GM23338 (cell line): Measurements from ENCODE around the gene SP9. TPM values are rescaled to one million over a fixed set of nuclear protein-coding genes. Genes with fewer than 3 reads are reported as not detected.

Source experiments
- ATAC-seq: fragments of 200-7000 bp; cut with Tn5 transposase; 3 replicates; pipeline ENCODE4 v1.9.1; 2020
- DNase-seq: peaks from one replicate; pipeline ENCODE4 v3.0.0-alpha.2; 2015; ENCODE audit warnings: low spot score
- H2AFZ ChIP-seq: fragments of 200-600 bp; sonication (generic); 2 replicates; pipeline ENCODE4 v1.8.0; 2016; ENCODE audit warnings: antibody characterized with exemption, mild to moderate bottlenecking, moderate library complexity
- H3F3A ChIP-seq: fragments of 200-600 bp; sonication (generic); replicated peaks from 2 replicates; pipeline ENCODE4 v1.8.0; 2017; ENCODE audit warnings: antibody characterized with exemption, mixed run types, low read depth
- H3K27ac ChIP-seq: fragments of 200-600 bp; sonication (generic); 2 replicates; pipeline ENCODE4 v1.6.1; 2016; ENCODE audit warnings: low read depth
- H3K27me3 ChIP-seq: fragments of 200-600 bp; sonication (generic); 2 replicates; pipeline ENCODE4 v1.8.0; 2016; ENCODE audit warnings: mild to moderate bottlenecking, mixed run types, moderate library complexity; ENCODE audit not compliant: insufficient read depth
- H3K36me3 ChIP-seq: fragments of 200-600 bp; sonication (generic); 2 replicates; pipeline ENCODE4 v1.8.0; 2016; ENCODE audit warnings: mild to moderate bottlenecking; ENCODE audit not compliant: insufficient read depth
- H3K4me1 ChIP-seq: fragments of 200-600 bp; sonication (generic); 2 replicates; pipeline ENCODE4 v1.8.0; 2016; ENCODE audit warnings: mild to moderate bottlenecking, moderate library complexity; ENCODE audit not compliant: insufficient read depth
- H3K4me2 ChIP-seq: fragments of 200-600 bp; sonication (generic); 2 replicates; pipeline ENCODE4 v1.7.1; 2017; ENCODE audit warnings: mixed run types
- H3K4me3 ChIP-seq: fragments of 200-600 bp; sonication (generic); 2 replicates; pipeline ENCODE4 v1.6.1; 2016; ENCODE audit warnings: mixed run types
- H3K79me2 ChIP-seq: fragments of 200-600 bp; sonication (generic); replicated peaks from 2 replicates; pipeline ENCODE4 v1.8.0; 2017; ENCODE audit warnings: mild to moderate bottlenecking; ENCODE audit not compliant: insufficient read depth
- H3K9me2 ChIP-seq: fragments of 200-600 bp; sonication (generic); 2 replicates; pipeline ENCODE4 v1.8.0; 2017; ENCODE audit not compliant: insufficient read depth
- H4K20me1 ChIP-seq: fragments of 200-600 bp; sonication (generic); replicated peaks from 2 replicates; pipeline ENCODE4 v1.8.0; 2017; ENCODE audit warnings: mild to moderate bottlenecking; ENCODE audit not compliant: insufficient read depth
- H3K27ac Mint-ChIP-seq: 2 replicates; pipeline ENCODE4 v1.8.0; 2020; ENCODE audit warnings: inconsistent platforms, mild to moderate bottlenecking, moderate library complexity, mixed read lengths
- H3K27me3 Mint-ChIP-seq: 3 replicates; pipeline ENCODE4 v1.8.0; 2022; ENCODE audit warnings: low read depth, mild to moderate bottlenecking, moderate library complexity, mixed read lengths, inconsistent platforms; ENCODE audit not compliant: insufficient read depth, poor library complexity
- H3K36me3 Mint-ChIP-seq: 3 replicates; pipeline ENCODE4 v1.8.0; 2021; ENCODE audit warnings: low read depth, mild to moderate bottlenecking, inconsistent platforms, moderate library complexity, mixed read lengths
- H3K4me1 Mint-ChIP-seq: 3 replicates; pipeline ENCODE4 v1.8.0; 2020; ENCODE audit warnings: mild to moderate bottlenecking, inconsistent platforms, mixed read lengths
- H3K4me3 Mint-ChIP-seq: 3 replicates; pipeline ENCODE4 v1.8.0; 2021; ENCODE audit warnings: moderate library complexity, mild to moderate bottlenecking, inconsistent platforms, mixed read lengths
- H3K9me3 Mint-ChIP-seq: 3 replicates; pipeline ENCODE4 v1.8.0; 2020; ENCODE audit warnings: moderate library complexity, mild to moderate bottlenecking, inconsistent platforms, mixed read lengths
- EZH2 ChIP-seq: fragments of 200-600 bp; sonication (generic); IDR thresholded peaks from one replicate; pipeline ENCODE4 v1.8.0; 2017; ENCODE audit warnings: antibody characterized with exemption, mild to moderate bottlenecking, low read depth; ENCODE audit not compliant: unreplicated experiment
- EZH2phosphoT487 ChIP-seq: fragments of 200-600 bp; sonication (generic); IDR thresholded peaks from one replicate; pipeline ENCODE4 v1.8.1; 2018; ENCODE audit warnings: antibody characterized with exemption; ENCODE audit not compliant: unreplicated experiment
- ZNF114 ChIP-seq: fragments of 250-450 bp; sonication (Bioruptor Pico); IDR thresholded peaks from 2 replicates; pipeline ENCODE4 v1.5.0; 2020; ENCODE audit warnings: mild to moderate bottlenecking, moderate library complexity
- polyA plus RNA-seq: library from polyadenylated mRNA; unstranded; fragments of >200 nt; fragmentation: Nextera tagmentation; extraction: Ambion mirVana; gene quantifications from 2 replicates; pipeline ENCODE4 v1.2.1, GENCODE V29; 2016
- total RNA-seq: library from RNA; depleted of rRNA; stranded (reverse); fragments of >200 nt; shearing (Covaris generic); gene quantifications from 2 replicates; pipeline ENCODE4 v1.2.3, GENCODE V29; 2014
- TF ChIP-seq, protein P1 (sequence below): fragments of 250-450 bp; sonication (Bioruptor Pico); IDR thresholded peaks from 2 replicates; pipeline ENCODE4 v1.5.0; 2020; ENCODE audit warnings: mild to moderate bottlenecking, moderate library complexity

Gene SP9
- total and polyA plus RNA-seq, 2 experiments from 2014 or later, result 0.49 TPM; not detected in 1

DNA sequence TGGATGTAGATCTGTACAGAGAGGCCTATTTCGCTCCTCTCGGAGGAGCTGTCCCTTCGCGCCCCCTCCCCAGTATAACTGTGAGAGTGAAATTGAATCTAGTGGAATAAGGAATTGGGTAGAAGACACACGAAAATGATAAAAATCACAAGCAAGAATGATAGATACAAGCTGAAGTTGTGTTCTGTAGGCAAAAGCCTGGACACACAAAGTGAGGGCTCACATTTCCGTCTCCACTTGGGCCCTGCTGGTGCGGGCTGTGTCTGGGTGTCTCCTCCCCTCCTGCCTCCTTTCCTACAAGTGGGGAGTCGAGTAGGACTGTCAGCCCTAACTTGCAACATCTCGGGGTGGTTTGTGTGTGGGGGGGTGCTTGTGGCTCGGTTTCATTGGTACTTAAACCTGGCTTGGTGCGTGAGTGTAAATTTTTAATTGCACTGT lies 457 bp upstream of the SP9 start (continued):
- TF ChIP-seq, protein P1, sequence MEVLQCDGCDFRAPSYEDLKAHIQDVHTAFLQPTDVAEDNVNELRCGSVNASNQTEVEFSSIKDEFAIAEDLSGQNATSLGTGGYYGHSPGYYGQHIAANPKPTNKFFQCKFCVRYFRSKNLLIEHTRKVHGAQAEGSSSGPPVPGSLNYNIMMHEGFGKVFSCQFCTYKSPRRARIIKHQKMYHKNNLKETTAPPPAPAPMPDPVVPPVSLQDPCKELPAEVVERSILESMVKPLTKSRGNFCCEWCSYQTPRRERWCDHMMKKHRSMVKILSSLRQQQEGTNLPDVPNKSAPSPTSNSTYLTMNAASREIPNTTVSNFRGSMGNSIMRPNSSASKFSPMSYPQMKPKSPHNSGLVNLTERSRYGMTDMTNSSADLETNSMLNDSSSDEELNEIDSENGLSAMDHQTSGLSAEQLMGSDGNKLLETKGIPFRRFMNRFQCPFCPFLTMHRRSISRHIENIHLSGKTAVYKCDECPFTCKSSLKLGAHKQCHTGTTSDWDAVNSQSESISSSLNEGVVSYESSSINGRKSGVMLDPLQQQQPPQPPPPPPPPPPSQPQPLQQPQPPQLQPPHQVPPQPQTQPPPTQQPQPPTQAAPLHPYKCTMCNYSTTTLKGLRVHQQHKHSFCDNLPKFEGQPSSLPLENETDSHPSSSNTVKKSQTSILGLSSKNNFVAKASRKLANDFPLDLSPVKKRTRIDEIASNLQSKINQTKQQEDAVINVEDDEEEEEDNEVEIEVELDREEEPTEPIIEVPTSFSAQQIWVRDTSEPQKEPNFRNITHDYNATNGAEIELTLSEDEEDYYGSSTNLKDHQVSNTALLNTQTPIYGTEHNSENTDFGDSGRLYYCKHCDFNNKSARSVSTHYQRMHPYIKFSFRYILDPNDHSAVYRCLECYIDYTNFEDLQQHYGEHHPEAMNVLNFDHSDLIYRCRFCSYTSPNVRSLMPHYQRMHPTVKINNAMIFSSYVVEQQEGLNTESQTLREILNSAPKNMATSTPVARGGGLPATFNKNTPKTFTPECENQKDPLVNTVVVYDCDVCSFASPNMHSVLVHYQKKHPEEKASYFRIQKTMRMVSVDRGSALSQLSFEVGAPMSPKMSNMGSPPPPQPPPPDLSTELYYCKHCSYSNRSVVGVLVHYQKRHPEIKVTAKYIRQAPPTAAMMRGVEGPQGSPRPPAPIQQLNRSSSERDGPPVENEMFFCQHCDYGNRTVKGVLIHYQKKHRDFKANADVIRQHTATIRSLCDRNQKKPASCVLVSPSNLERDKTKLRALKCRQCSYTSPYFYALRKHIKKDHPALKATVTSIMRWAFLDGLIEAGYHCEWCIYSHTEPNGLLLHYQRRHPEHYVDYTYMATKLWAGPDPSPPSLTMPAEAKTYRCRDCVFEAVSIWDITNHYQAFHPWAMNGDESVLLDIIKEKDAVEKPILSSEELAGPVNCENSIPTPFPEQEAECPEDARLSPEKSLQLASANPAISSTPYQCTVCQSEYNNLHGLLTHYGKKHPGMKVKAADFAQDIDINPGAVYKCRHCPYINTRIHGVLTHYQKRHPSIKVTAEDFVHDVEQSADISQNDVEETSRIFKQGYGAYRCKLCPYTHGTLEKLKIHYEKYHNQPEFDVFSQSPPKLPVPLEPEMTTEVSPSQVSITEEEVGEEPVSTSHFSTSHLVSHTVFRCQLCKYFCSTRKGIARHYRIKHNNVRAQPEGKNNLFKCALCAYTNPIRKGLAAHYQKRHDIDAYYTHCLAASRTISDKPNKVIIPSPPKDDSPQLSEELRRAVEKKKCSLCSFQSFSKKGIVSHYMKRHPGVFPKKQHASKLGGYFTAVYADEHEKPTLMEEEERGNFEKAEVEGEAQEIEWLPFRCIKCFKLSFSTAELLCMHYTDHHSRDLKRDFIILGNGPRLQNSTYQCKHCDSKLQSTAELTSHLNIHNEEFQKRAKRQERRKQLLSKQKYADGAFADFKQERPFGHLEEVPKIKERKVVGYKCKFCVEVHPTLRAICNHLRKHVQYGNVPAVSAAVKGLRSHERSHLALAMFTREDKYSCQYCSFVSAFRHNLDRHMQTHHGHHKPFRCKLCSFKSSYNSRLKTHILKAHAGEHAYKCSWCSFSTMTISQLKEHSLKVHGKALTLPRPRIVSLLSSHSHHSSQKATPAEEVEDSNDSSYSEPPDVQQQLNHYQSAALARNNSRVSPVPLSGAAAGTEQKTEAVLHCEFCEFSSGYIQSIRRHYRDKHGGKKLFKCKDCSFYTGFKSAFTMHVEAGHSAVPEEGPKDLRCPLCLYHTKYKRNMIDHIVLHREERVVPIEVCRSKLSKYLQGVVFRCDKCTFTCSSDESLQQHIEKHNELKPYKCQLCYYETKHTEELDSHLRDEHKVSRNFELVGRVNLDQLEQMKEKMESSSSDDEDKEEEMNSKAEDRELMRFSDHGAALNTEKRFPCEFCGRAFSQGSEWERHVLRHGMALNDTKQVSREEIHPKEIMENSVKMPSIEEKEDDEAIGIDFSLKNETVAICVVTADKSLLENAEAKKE (CRISPR knock-in tag), result no peak
- peak; percentile 17 for TF ChIP-seq EZH2phosphoT487

DNA sequence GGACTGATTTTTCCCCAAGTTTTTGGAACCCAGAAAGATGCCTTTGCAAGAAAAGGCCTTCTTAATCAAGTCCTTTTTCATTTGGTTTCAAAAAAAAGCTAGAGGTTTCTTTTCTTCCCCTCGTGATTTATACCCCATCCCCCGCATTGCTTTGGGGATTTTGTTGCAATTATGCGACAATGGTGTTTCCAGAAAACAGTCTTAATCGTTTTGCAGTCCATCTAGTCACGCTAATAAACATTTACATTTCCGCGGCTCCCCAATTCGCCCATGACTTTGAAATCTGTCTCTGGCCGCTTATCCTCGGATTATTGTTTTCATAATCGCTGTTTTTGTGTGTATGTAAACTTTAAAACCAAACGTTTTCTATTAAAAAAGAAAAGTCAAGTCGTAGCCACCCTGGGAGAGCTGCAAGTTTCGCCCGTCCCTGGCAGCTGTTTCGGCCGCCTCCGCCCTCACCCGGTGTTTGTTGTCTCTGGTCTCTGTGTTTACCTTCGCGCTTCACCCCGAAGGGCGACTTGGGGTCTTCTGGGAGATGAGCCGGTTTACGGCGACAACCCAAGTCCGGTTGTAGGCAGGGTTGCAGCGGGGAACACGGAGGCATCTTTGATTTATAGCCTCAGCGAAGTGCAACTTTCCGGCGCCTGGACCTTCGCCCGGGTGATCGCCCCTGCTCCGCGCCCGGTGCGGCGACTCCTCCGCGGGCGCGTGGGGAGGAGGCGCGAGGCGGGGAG lies 667 bp downstream of the SP9 start:
- peaks cover 98% of the 10 kb centered on the region for H3K27me3 Mint-ChIP-seq
- Histone ChIP-seq H3F3A (peaks cover 41% of the 10 kb centered on the region), H2AFZ (peak overlapping the region; percentile 76), H3K27ac (no peak overlapping the region), H3K27me3 (peaks cover 99% of the 10 kb centered on the region), H3K4me2 (peak overlapping the region; percentile 88), H4K20me1 (peaks cover 18% of the 10 kb centered on the region), H3K4me3 (peak overlapping the region; percentile 59), H3K36me3 (no peaks in the 10 kb centered on the region), H3K4me1 (peaks cover 60% of the 10 kb centered on the region), H3K79me2 (no peaks in the 10 kb centered on the region), H3K9me2 (no peaks in the 10 kb centered on the region)
- peak overlapping the region; percentile 68 for H3K4me3 Mint-ChIP-seq
- peaks cover 63% of the 10 kb centered on the region for H3K4me1 Mint-ChIP-seq
- TF ChIP-seq ZNF114 (CRISPR knock-in tag) (no peak), EZH2phosphoT487 (peak; percentile 47), EZH2 (peak; percentile 98)
- H3K27ac Mint-ChIP-seq, result no peak overlapping the region
- peak; percentile 1; the same call in 1 of the 3 replicates for ATAC-seq
- H3K36me3 Mint-ChIP-seq, result peaks cover 5% of the 10 kb centered on the region; the same call in 1 of the 3 replicates
- DNase-seq, result peak; percentile 53
- peaks cover 12% of the 10 kb centered on the region for H3K9me3 Mint-ChIP-seq
